ENCODE data around the gene VOPP1.

- TF ChIP-seq CTCF (IDR thresholded peaks at IDR 0.05) (no peak), POLR2A (IDR thresholded peaks at IDR 0.05) (no peak)
Measured at GRCh38 chr7:55470261-55470660, 102.0 kb downstream of the VOPP1 start.
